HEK293 (cell line): ENCODE data around the gene FANCC.

Source experiments
- CTCF ChIA-PET: fragments of 350-600 bp; formaldehyde crosslinking; extraction: SDS; loops from one replicate; lab custom pipeline; 2021; ENCODE audit warnings: antibody characterized with exemption; lab: Yijun Ruan, JAX
- POLR2A ChIA-PET: fragments of 300-600 bp; formaldehyde crosslinking; extraction: SDS; loops from one replicate; lab custom pipeline; 2020; ENCODE audit warnings: antibody characterized with exemption, inconsistent platforms; lab: Yijun Ruan, JAX
- H3K27ac ChIP-seq: fragments of 200-500 bp; sonication (Bioruptor generic); 2 replicates; pipeline ENCODE4 v1.5.1; 2014; ENCODE audit warnings: low read depth, low read length, control low read depth, inconsistent platforms; ENCODE audit errors: extremely low read depth
- H3K36me3 ChIP-seq, 2 experiments: fragments of 200-500 bp in 1 of 2; sonication (Bioruptor generic) in 1 of 2; 1 replicate in 1 of 2; 2 replicates in 1 of 2; pipeline ENCODE4 v1.5.1; 2014 to 2017; ENCODE audit warnings: inconsistent platforms in 2 of 2, low read length in 2 of 2; ENCODE audit not compliant: control insufficient read depth in 2 of 2, insufficient read depth in 1 of 2
- H3K4me1 ChIP-seq: fragments of 200-500 bp; sonication (Bioruptor generic); 2 replicates; pipeline ENCODE4 v1.5.1; 2014; ENCODE audit warnings: mild to moderate bottlenecking, low read length, inconsistent platforms; ENCODE audit not compliant: control insufficient read depth, insufficient read depth
- H3K4me3 ChIP-seq: 2 replicates; pipeline ENCODE4 v1.5.1; 2011; ENCODE audit warnings: low read depth, mild to moderate bottlenecking, control low read depth, low read length, moderate library complexity
- H3K9me3 ChIP-seq: fragments of 200-500 bp; sonication (Bioruptor generic); 2 replicates; pipeline ENCODE4 v1.5.1; 2014; ENCODE audit warnings: low read depth, low read length, inconsistent platforms; ENCODE audit not compliant: control insufficient read depth, insufficient read depth
- KLF9 ChIP-seq: fragments of 450-650 bp; formaldehyde crosslinking; IDR thresholded peaks from 2 replicates; pipeline ENCODE4 v1.5.1; 2016; ENCODE audit warnings: missing biosample characterization, missing genetic modification characterization, low read depth
- SALL2 ChIP-seq: fragments of 450-650 bp; formaldehyde crosslinking; IDR thresholded peaks from 2 replicates; pipeline ENCODE4 v1.5.0; 2017; ENCODE audit warnings: missing biosample characterization, mild to moderate bottlenecking, missing genetic modification characterization, borderline replicate concordance
- ZBTB20 ChIP-seq: fragments of 450-650 bp; formaldehyde crosslinking; IDR thresholded peaks from 2 replicates; pipeline ENCODE4 v1.5.1; 2016; ENCODE audit warnings: missing biosample characterization, missing genetic modification characterization
- ZBTB49 ChIP-seq: fragments of 450-650 bp; formaldehyde crosslinking; IDR thresholded peaks from 2 replicates; pipeline ENCODE4 v1.5.1; 2016; ENCODE audit warnings: missing biosample characterization, missing genetic modification characterization, low read depth
- ZBTB6 ChIP-seq: fragments of 450-650 bp; formaldehyde crosslinking; IDR thresholded peaks from 2 replicates; pipeline ENCODE4 v1.5.1; 2017; ENCODE audit warnings: missing biosample characterization, missing genetic modification characterization
- ZEB2 ChIP-seq: fragments of 450-650 bp; formaldehyde crosslinking; IDR thresholded peaks from 2 replicates; pipeline ENCODE4 v1.5.1; 2016; ENCODE audit warnings: missing biosample characterization, missing genetic modification characterization
- ZFHX2 ChIP-seq: fragments of 450-650 bp; formaldehyde crosslinking; conservative IDR thresholded peaks from 2 replicates; pipeline ENCODE4 v1.5.1; 2016; ENCODE audit warnings: missing biosample characterization, missing genetic modification characterization
- ZFP69B ChIP-seq: fragments of 450-650 bp; formaldehyde crosslinking; IDR thresholded peaks from 2 replicates; pipeline ENCODE4 v1.5.1; 2016; ENCODE audit warnings: missing biosample characterization, missing genetic modification characterization
- ZNF140 ChIP-seq: fragments of 450-650 bp; formaldehyde crosslinking; IDR thresholded peaks from 2 replicates; pipeline ENCODE4 v1.5.1; 2016; ENCODE audit warnings: missing biosample characterization, missing genetic modification characterization
- ZNF174 ChIP-seq: fragments of 450-650 bp; formaldehyde crosslinking; IDR thresholded peaks from 2 replicates; pipeline ENCODE4 v1.5.0; 2017; ENCODE audit warnings: missing biosample characterization, mild to moderate bottlenecking, missing genetic modification characterization
- ZNF211 ChIP-seq: fragments of 450-650 bp; formaldehyde crosslinking; IDR thresholded peaks from 2 replicates; pipeline ENCODE4 v1.5.1; 2016; ENCODE audit warnings: low read depth, missing biosample characterization, missing genetic modification characterization
- ZNF223 ChIP-seq: fragments of 450-650 bp; formaldehyde crosslinking; IDR thresholded peaks from 2 replicates; pipeline ENCODE4 v1.5.1; 2016; ENCODE audit warnings: missing biosample characterization, missing genetic modification characterization
- ZNF26 ChIP-seq: fragments of 450-650 bp; formaldehyde crosslinking; IDR thresholded peaks from 2 replicates; pipeline ENCODE4 v1.5.1; 2016; ENCODE audit warnings: missing biosample characterization, missing genetic modification characterization
- ZNF324 ChIP-seq: fragments of 450-650 bp; formaldehyde crosslinking; IDR thresholded peaks from 2 replicates; pipeline ENCODE4 v1.5.1; 2016; ENCODE audit warnings: missing biosample characterization, missing genetic modification characterization
- ZNF350 ChIP-seq: fragments of 450-650 bp; formaldehyde crosslinking; IDR thresholded peaks from 2 replicates; pipeline ENCODE4 v1.5.0; 2017; ENCODE audit warnings: missing biosample characterization, mild to moderate bottlenecking, missing genetic modification characterization
- ZNF362 ChIP-seq: fragments of 450-650 bp; formaldehyde crosslinking; IDR thresholded peaks from 2 replicates; pipeline ENCODE4 v1.5.1; 2016; ENCODE audit warnings: missing biosample characterization, missing genetic modification characterization
- ZNF394 ChIP-seq: fragments of 450-650 bp; formaldehyde crosslinking; IDR thresholded peaks from 2 replicates; pipeline ENCODE4 v1.5.1; 2016; ENCODE audit warnings: missing biosample characterization, missing genetic modification characterization, mild to moderate bottlenecking, moderate library complexity, borderline replicate concordance
- ZNF426 ChIP-seq: fragments of 450-650 bp; formaldehyde crosslinking; IDR thresholded peaks from 2 replicates; pipeline ENCODE4 v1.5.1; 2017; ENCODE audit warnings: missing biosample characterization, missing genetic modification characterization, mild to moderate bottlenecking, inconsistent platforms, moderate library complexity
- ZNF501 ChIP-seq: fragments of 450-650 bp; formaldehyde crosslinking; IDR thresholded peaks from 2 replicates; pipeline ENCODE4 v1.5.1; 2016; ENCODE audit warnings: missing biosample characterization, missing genetic modification characterization
- ZNF521 ChIP-seq: fragments of 450-650 bp; formaldehyde crosslinking; IDR thresholded peaks from 2 replicates; pipeline ENCODE4 v1.5.1; 2017; ENCODE audit warnings: missing biosample characterization, mild to moderate bottlenecking, missing genetic modification characterization
- ZNF621 ChIP-seq: fragments of 450-650 bp; formaldehyde crosslinking; IDR thresholded peaks from 2 replicates; pipeline ENCODE4 v1.5.1; 2017; ENCODE audit warnings: missing biosample characterization, missing genetic modification characterization
- ZNF624 ChIP-seq: fragments of 450-650 bp; formaldehyde crosslinking; IDR thresholded peaks from 2 replicates; pipeline ENCODE4 v1.5.1; 2017; ENCODE audit warnings: missing biosample characterization, missing genetic modification characterization
- ZNF677 ChIP-seq: fragments of 450-650 bp; IDR thresholded peaks from 2 replicates; pipeline ENCODE4 v1.5.0; 2018; ENCODE audit warnings: missing biosample characterization, mild to moderate bottlenecking, missing genetic modification characterization, moderate library complexity

The FANCC gene

GRCh38 chr9:95112436-95113280, 204.9 kb downstream of the FANCC start (continued):
- no peak for TF ChIP-seq KLF9 (tag by site-specific recombination)
- TF ChIP-seq ZNF211 = no peak
- TF ChIP-seq ZNF140 = no peak
- no peak for TF ChIP-seq ZNF621 (tag by site-specific recombination)
- TF ChIP-seq ZNF174 = no peak
- no peak for TF ChIP-seq ZNF223 (tag by site-specific recombination)
- no peak for TF ChIP-seq ZFP69B

GRCh38 chr9:95111716-95112115, 205.8 kb downstream of the FANCC start:
- no peak for TF ChIP-seq ZFHX2 (tag by site-specific recombination)
- TF ChIP-seq ZEB2 (tag by site-specific recombination) = no peak
- TF ChIP-seq ZBTB20 (tag by site-specific recombination) = no peak
- TF ChIP-seq ZNF394 (tag by site-specific recombination) = no peak
- TF ChIP-seq ZNF350 = no peak
- no peak for TF ChIP-seq ZNF624
- TF ChIP-seq ZNF501 = no peak
- no peak for TF ChIP-seq ZBTB49
- TF ChIP-seq ZNF26 = no peak
- no peak for TF ChIP-seq ZNF521 (tag by site-specific recombination)
- no peak for TF ChIP-seq ZNF621 (tag by site-specific recombination)
- no peak for TF ChIP-seq ZBTB6
- no peak for TF ChIP-seq ZNF362
- no peak for TF ChIP-seq ZNF677 (tag by site-specific recombination)
- TF ChIP-seq SALL2 (tag by site-specific recombination) = no peak
- no peak for TF ChIP-seq ZNF324
- no peak for TF ChIP-seq ZNF426 (tag by site-specific recombination)
- POLR2A ChIA-PET = no interaction called here
- Histone ChIP-seq H3K4me1 (no peaks in the 10 kb centered on the region), H3K27ac (no peak overlapping the region), H3K4me3 (no peak overlapping the region), H3K36me3 (peaks cover 0 to 38% of the 10 kb centered on the region in 2 experiments; a peak in 1 of 3 replicates), H3K9me3 (no peaks in the 10 kb centered on the region)
- CTCF ChIA-PET = interaction anchor here (0.6 to 1.6 kb wide), 2 partner anchors 16 to 331 kb away, joined by 3 to 5 read pairs; no protein-coding TSS in a partner anchor
